ENCODE results near the gene UQCRQ.

UQCRQ gene

DNA sequence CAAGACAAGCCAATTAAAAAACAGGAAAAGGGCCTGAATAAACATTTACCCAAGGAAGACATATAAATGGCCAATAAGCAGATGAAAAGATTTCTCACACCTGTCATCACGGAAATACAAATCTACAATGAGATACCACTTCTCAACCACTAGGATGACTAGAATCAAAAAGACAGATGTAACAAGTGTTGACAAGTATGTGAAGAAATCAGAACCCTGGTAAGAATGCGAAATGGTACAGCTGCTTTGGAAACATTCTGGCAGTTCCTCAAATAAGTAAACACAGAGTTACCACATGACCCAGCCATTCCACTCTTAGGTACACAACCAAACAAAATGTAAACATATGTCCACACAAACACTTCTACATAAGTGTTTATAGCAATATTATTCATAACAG, 39.5 kb downstream of the UQCRQ start:
- Histone ChIP-seq H3K36me3 (peaks cover 30% of the 10 kb centered on the region), H3K9me3 (no peaks in the 10 kb centered on the region), H3K4me1 (ENCODE audit: control insufficient read depth in 1 of 2, insufficient read depth in 1 of 2, low read depth in 1 of 2, low read length in 1 of 2) (peaks cover 6 to 15% of the 10 kb centered on the region in 2 experiments), H3K27ac (peak overlapping the region; percentile 65), H3K27me3 (no peaks in the 10 kb centered on the region), H3K4me3 (ENCODE audit: low read depth in 1 of 2, low read length in 1 of 2) (no peak overlapping the region)
- TF ChIP-seq, protein P1, sequence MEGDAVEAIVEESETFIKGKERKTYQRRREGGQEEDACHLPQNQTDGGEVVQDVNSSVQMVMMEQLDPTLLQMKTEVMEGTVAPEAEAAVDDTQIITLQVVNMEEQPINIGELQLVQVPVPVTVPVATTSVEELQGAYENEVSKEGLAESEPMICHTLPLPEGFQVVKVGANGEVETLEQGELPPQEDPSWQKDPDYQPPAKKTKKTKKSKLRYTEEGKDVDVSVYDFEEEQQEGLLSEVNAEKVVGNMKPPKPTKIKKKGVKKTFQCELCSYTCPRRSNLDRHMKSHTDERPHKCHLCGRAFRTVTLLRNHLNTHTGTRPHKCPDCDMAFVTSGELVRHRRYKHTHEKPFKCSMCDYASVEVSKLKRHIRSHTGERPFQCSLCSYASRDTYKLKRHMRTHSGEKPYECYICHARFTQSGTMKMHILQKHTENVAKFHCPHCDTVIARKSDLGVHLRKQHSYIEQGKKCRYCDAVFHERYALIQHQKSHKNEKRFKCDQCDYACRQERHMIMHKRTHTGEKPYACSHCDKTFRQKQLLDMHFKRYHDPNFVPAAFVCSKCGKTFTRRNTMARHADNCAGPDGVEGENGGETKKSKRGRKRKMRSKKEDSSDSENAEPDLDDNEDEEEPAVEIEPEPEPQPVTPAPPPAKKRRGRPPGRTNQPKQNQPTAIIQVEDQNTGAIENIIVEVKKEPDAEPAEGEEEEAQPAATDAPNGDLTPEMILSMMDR (IDR thresholded peaks at IDR 0.05): no peak

DNA sequence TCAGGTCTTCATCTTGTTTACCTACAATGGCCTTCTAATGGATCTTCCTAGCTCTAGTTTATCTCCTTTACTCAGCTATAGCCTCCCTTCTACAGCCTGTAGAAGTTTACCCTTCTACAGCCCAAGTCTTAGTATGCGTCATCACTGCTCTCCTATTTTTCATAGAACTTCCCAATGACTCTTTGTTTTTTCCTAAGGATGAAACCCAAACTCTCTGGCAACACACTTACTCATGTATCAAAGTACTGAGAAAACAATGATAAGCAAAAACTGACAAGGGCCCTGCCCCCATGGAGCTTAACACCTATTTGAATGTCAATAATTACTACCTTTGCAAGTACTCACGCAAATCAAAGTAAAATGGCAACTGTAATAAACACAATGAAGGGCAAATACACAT, 40.7 kb downstream of the UQCRQ start:
- Histone ChIP-seq H3K27ac (peak overlapping the region; percentile 65), H3K4me1 (ENCODE audit: control insufficient read depth in 1 of 2, insufficient read depth in 1 of 2, low read depth in 1 of 2, low read length in 1 of 2) (peaks cover 6 to 15% of the 10 kb centered on the region in 2 experiments), H3K36me3 (peaks cover 28% of the 10 kb centered on the region), H3K27me3 (no peaks in the 10 kb centered on the region), H3K9me3 (no peaks in the 10 kb centered on the region), H3K4me3 (ENCODE audit: low read depth in 1 of 2, low read length in 1 of 2) (no peak overlapping the region)
- TF ChIP-seq, protein P1 (IDR thresholded peaks at IDR 0.05): no peak

DNA sequence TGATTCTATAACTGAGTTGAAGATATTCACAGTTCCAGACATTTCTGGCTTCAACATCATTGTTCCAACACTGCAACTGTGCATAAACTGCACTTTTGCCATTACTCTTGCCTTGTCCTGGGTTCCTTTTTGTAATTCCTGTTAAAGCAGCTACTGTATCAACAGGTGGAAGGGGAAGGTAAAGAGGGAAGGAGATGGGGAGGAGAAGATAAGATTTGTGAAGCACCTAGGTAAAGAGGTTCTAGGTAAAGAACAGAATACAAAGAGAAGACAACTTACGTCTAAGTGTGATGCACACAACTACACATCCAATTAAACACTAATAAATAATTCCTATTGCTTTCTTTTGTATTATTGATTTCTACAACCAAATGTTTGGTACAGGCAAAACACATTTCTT, 43.3 kb downstream of the UQCRQ start:
- Histone ChIP-seq H3K4me1 (ENCODE audit: control insufficient read depth in 1 of 2, insufficient read depth in 1 of 2, low read depth in 1 of 2, low read length in 1 of 2) (peaks cover 6 to 15% of the 10 kb centered on the region in 2 experiments), H3K9me3 (no peaks in the 10 kb centered on the region)

DNA sequence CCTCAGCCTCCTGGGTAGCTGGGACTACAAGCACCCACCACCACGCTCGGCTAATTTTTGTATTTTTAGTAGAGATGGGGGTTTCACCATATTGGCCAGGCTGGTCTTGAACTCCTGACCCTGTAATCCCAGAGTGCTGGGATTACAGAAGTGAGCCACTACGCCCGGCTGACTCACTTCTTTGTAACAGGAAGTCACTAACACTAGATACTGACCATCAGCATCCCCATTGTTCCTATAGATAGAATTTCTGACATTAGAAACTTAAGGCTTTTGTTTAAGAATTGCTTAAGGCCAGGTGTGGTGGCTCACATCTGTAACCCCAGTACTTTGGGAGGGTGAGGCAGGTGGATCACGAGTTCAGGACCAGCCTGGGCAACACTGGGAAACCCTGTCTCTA, 49.2 kb downstream of the UQCRQ start:
- Histone ChIP-seq H3K27ac (no peak overlapping the region), H3K9me3 (no peaks in the 10 kb centered on the region), H3K4me3 (ENCODE audit: low read depth in 1 of 2, low read length in 1 of 2) (no peak overlapping the region), H3K36me3 (peaks cover 18% of the 10 kb centered on the region), H3K4me1 (ENCODE audit: control insufficient read depth in 1 of 2, insufficient read depth in 1 of 2, low read depth in 1 of 2, low read length in 1 of 2) (no peaks in the 10 kb centered on the region), H3K27me3 (no peaks in the 10 kb centered on the region)
- TF ChIP-seq, protein P1 (IDR thresholded peaks at IDR 0.05): no peak

More for the DNA sequence above, 43.3 kb downstream of the UQCRQ start:
- TF ChIP-seq, protein P1 (IDR thresholded peaks at IDR 0.05): no peak
- Histone ChIP-seq H3K27me3 (no peaks in the 10 kb centered on the region), H3K4me3 (ENCODE audit: low read depth in 1 of 2, low read length in 1 of 2) (no peak overlapping the region), H3K27ac (no peak overlapping the region), H3K36me3 (peaks cover 28% of the 10 kb centered on the region)

DNA sequence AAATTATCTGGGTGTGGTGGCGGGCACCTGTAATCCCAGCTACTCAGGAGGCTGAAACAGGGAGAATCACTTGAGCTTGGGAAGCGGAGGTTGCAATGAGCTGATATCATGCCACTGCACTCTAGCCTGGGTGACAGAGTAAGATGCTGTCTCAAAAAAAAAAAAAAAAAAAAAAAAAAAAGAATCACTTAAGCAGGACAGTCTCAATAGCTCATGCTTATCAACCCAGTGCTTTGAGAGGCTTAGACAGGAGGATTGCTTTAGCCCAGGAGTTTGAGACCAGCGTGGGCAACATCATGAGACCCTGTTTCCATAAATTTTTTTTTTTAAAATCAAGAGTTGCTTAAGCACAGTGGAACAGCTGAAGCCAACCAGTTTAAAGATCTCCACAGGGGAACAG, 49.6 kb downstream of the UQCRQ start:
- TF ChIP-seq, protein P1 (IDR thresholded peaks at IDR 0.05): no peak
- no peaks in the 10 kb centered on the region for H3K4me1 ChIP-seq (ENCODE audit: control insufficient read depth in 1 of 2, insufficient read depth in 1 of 2, low read depth in 1 of 2, low read length in 1 of 2)
- H3K4me3 ChIP-seq (ENCODE audit: low read depth in 1 of 2, low read length in 1 of 2): no peak overlapping the region
- H3K27me3 ChIP-seq: no peaks in the 10 kb centered on the region
- no peaks in the 10 kb centered on the region for H3K9me3 ChIP-seq
- no peak overlapping the region for H3K27ac ChIP-seq
- peaks cover 20% of the 10 kb centered on the region for H3K36me3 ChIP-seq

Data from neutrophil (primary cell).